ENCODE results near the gene HBQ1. TPM values are rescaled to one million over a fixed set of nuclear protein-coding genes. Genes with fewer than 3 reads are reported as not detected.

Gene HBQ1
- total RNA-seq, 1 experiment from 2014 or later: not detected

DNA sequence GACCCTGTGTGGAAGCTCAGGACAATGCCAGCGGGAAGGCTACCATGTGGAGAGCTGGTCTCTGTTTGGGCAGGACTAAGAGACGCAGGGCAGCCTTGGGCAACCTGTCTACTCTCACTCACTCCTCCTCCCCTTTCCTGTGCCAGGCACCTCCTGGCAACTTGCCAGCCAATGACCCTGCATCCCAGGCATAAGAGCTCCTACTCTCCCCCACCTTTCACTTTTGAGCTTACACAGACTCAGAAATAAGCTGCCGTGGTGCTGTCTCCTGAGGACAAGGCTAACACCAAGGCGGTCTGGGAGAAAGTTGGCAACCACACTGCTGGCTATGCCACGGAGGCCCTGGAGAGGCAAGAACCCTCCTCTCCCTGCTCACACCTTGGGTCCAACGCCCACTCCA, 11.8 kb upstream of the HBQ1 start:
- intact Hi-C loops (cut with micrococcal nuclease): no loop called here
- Histone ChIP-seq H3K4me3 (replicated peaks in 1 of 2; ENCODE audit: low read depth in 1 of 2, low read length in 2 of 2) (no peak overlapping the region), H3K4me2 (ENCODE audit: low read length) (no peak overlapping the region), H3K9me2 (ENCODE audit: insufficient read depth) (no peaks in the 10 kb centered on the region), H3K9me3 (ENCODE audit: control insufficient read depth in 1 of 2, insufficient read depth in 1 of 2, low read depth in 1 of 2, low read length in 2 of 2) (no peaks in the 10 kb centered on the region), H3K79me2 (ENCODE audit: insufficient read depth, low read length) (no peaks in the 10 kb centered on the region), H3K27me3 (ENCODE audit: insufficient read depth, low read length) (no peaks in the 10 kb centered on the region), H2AFZ (ENCODE audit: low read depth, low read length, poor library complexity, severe bottlenecking) (no peak overlapping the region), H3K36me3 (ENCODE audit: control insufficient read depth in 1 of 2, insufficient read depth in 2 of 2, low read length in 2 of 2) (no peaks in the 10 kb centered on the region), H3K27ac (ENCODE audit: low read depth, low read length) (no peak overlapping the region), H3K4me1 (ENCODE audit: control insufficient read depth in 1 of 2, insufficient read depth in 2 of 2, low read length in 2 of 2) (peaks cover 0 to 14% of the 10 kb centered on the region in 2 experiments; a peak in 2 of 4 replicates), H3K9ac (ENCODE audit: low read length) (no peak overlapping the region), H4K20me1 (ENCODE audit: insufficient read depth) (no peaks in the 10 kb centered on the region)
- ATAC-seq (no peak), DNase-seq (ENCODE audit: low read depth, low spot score) (no peak)
- POLR2A ChIA-PET: no interaction called here
- CTCF ChIA-PET: no interaction called here
- RAD21 ChIA-PET (ENCODE audit: low non-redundant PET in 1 of 2, low total read pairs in 2 of 2, uncharacterized antibody in 2 of 2, unreplicated experiment in 2 of 2): interaction anchor here in 1 of 2 experiments (0.7 kb wide), 1 partner anchor 184 kb away, joined by 4 read pairs; the partner anchor contains the start of gene AXIN1
- BruUV-seq (replicated peaks): no TSS peak
- TF ChIP-seq SRF (IDR thresholded peaks at IDR 0.05; ENCODE audit: low read depth) (no peak), FOSL1 (IDR thresholded peaks at IDR 0.05; ENCODE audit: low read depth) (no peak), RAD21 (IDR thresholded peaks at IDR 0.05; ENCODE audit: low read depth) (no peak), CEBPB (IDR thresholded peaks at IDR 0.05; ENCODE audit: low read depth) (no peak), EZH2phosphoT487 (IDR thresholded peaks at IDR 0.05; ENCODE audit: borderline replicate concordance) (no peak)
- TF ChIP-seq, protein P1, sequence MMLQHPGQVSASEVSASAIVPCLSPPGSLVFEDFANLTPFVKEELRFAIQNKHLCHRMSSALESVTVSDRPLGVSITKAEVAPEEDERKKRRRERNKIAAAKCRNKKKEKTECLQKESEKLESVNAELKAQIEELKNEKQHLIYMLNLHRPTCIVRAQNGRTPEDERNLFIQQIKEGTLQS (IDR thresholded peaks at IDR 0.05): no peak
- TF ChIP-seq, protein P2, sequence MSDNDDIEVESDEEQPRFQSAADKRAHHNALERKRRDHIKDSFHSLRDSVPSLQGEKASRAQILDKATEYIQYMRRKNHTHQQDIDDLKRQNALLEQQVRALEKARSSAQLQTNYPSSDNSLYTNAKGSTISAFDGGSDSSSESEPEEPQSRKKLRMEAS (IDR thresholded peaks at IDR 0.05): no peak

DNA sequence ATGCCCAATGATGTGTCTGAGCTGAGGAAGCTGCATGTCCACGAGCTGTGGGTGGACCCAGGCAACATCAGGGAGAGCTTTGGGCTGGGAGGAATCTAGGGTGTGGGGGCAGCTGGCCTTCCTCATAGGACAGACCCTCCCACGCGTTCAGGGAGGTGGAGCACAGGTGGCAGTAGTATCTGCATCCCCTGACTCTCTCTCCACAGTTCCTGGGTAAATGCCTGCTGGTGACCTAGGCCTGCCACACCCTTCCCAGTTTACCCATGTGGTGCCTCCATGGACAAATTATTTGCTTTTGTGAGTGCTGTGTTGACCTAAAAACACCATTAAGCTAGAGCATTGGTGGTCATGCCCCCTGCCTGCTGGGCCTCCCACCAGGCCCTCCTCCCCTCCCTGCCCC, 11.2 kb upstream of the HBQ1 start:
- DNase-seq (ENCODE audit: low read depth, low spot score): no peak
- no peaks in the 10 kb centered on the region for H3K36me3 ChIP-seq (ENCODE audit: control insufficient read depth in 1 of 2, insufficient read depth in 2 of 2, low read length in 2 of 2)
- no peak overlapping the region for H3K27ac ChIP-seq (ENCODE audit: low read depth, low read length)
- no peak overlapping the region for H3K9ac ChIP-seq (ENCODE audit: low read length)
- BruUV-seq (replicated peaks): no TSS peak
- no peak overlapping the region for H3K4me3 ChIP-seq (replicated peaks in 1 of 2; ENCODE audit: low read depth in 1 of 2, low read length in 2 of 2)
- H3K9me2 ChIP-seq (ENCODE audit: insufficient read depth): no peaks in the 10 kb centered on the region
- TF ChIP-seq CBX3 (IDR thresholded peaks at IDR 0.05; ENCODE audit: low read depth): no peak
- TF ChIP-seq ZNF274 (IDR thresholded peaks at IDR 0.05; ENCODE audit: low read depth, low read length): no peak
- TF ChIP-seq TCF7L2 (IDR thresholded peaks at IDR 0.05; ENCODE audit: borderline replicate concordance, extremely low read depth, insufficient read depth, insufficient read length): no peak
- TF ChIP-seq YY1 (IDR thresholded peaks at IDR 0.05; ENCODE audit: extremely low read depth, insufficient replicate concordance, low read depth, low read length): no peak
- TF ChIP-seq POLR2AphosphoS5 (IDR thresholded peaks at IDR 0.05; ENCODE audit: low read depth, low read length): no peak
- CTCF ChIA-PET: no interaction called here
- POLR2A ChIA-PET: no interaction called here
- H4K20me1 ChIP-seq (ENCODE audit: insufficient read depth): no peaks in the 10 kb centered on the region
- no peak for ATAC-seq
- RAD21 ChIA-PET (ENCODE audit: low non-redundant PET in 1 of 2, low total read pairs in 2 of 2, uncharacterized antibody in 2 of 2, unreplicated experiment in 2 of 2): interaction anchor here in 1 of 2 experiments (0.7 kb wide), 1 partner anchor 184 kb away, joined by 4 read pairs; the partner anchor contains the start of gene AXIN1
- no peaks in the 10 kb centered on the region for H3K79me2 ChIP-seq (ENCODE audit: insufficient read depth, low read length)
- intact Hi-C loops (cut with micrococcal nuclease): no loop called here
- H3K4me2 ChIP-seq (ENCODE audit: low read length): no peak overlapping the region
- peaks cover 0 to 14% of the 10 kb centered on the region in 2 experiments; a peak in 2 of 4 replicates for H3K4me1 ChIP-seq (ENCODE audit: control insufficient read depth in 1 of 2, insufficient read depth in 2 of 2, low read length in 2 of 2)
- no peaks in the 10 kb centered on the region for H3K27me3 ChIP-seq (ENCODE audit: insufficient read depth, low read length)
- H3K9me3 ChIP-seq (ENCODE audit: control insufficient read depth in 1 of 2, insufficient read depth in 1 of 2, low read depth in 1 of 2, low read length in 2 of 2): no peaks in the 10 kb centered on the region
- no peak overlapping the region for H2AFZ ChIP-seq (ENCODE audit: low read depth, low read length, poor library complexity, severe bottlenecking)

All from HCT116 (cell line).